ENCODE data around the gene CUBN.

Gene CUBN

DNA sequence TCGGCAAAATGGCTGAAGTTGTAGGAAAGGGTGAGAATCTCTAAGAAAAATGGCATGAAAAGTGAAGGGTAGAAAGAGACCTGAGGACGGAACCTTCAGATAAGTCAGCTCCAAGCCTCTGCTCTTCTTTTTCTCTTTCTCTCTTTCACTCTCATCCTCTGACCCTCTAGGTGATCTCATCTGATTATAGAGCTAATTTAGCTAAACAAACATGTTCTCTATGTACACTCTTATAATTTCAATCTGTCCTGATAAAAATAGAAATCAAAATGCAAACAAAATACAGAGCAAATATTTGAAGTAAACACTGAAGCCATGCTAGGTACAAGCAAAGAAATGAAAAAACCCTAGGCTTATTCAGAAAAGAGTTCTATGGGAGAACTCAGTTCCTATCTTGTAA lies 14.4 kb upstream of the CUBN start:
- peak overlapping the region; percentile 77 for H3K27ac ChIP-seq
- TF ChIP-seq, protein P1, sequence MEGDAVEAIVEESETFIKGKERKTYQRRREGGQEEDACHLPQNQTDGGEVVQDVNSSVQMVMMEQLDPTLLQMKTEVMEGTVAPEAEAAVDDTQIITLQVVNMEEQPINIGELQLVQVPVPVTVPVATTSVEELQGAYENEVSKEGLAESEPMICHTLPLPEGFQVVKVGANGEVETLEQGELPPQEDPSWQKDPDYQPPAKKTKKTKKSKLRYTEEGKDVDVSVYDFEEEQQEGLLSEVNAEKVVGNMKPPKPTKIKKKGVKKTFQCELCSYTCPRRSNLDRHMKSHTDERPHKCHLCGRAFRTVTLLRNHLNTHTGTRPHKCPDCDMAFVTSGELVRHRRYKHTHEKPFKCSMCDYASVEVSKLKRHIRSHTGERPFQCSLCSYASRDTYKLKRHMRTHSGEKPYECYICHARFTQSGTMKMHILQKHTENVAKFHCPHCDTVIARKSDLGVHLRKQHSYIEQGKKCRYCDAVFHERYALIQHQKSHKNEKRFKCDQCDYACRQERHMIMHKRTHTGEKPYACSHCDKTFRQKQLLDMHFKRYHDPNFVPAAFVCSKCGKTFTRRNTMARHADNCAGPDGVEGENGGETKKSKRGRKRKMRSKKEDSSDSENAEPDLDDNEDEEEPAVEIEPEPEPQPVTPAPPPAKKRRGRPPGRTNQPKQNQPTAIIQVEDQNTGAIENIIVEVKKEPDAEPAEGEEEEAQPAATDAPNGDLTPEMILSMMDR (conservative IDR thresholded peaks at IDR 0.05), result no peak

DNA sequence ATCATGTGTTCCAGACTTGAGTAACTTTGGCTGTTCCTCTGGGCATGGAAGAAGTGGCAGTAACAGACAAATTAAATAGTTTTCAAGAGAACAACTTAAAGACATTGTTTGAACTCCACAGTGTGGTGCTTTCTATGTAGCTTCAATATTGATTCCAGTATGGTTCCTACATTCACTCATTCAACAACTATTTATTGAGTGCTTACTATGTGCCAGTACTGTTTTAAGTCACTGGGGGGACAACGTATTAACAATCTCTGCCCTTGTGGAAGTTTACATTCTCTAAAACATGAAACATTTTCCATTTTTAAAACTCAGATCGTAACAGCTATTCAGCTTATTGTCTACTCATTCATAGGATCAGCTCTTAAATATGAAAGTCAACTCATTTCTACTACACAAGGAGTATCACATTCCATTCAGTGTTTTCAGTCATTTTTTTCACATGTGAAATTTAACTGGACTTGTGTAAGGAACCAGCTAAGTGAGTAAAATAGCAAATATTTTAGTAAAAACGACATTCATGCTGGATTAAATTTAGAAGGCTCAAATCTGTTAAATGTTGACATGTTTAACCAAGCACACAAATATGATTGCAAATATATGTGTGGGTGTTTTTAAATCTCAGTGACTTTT lies 13.6 kb upstream of the CUBN start:
- peak overlapping the region; percentile 77 for H3K27ac ChIP-seq
- TF ChIP-seq, protein P1 (conservative IDR thresholded peaks at IDR 0.05), result no peak

DNA sequence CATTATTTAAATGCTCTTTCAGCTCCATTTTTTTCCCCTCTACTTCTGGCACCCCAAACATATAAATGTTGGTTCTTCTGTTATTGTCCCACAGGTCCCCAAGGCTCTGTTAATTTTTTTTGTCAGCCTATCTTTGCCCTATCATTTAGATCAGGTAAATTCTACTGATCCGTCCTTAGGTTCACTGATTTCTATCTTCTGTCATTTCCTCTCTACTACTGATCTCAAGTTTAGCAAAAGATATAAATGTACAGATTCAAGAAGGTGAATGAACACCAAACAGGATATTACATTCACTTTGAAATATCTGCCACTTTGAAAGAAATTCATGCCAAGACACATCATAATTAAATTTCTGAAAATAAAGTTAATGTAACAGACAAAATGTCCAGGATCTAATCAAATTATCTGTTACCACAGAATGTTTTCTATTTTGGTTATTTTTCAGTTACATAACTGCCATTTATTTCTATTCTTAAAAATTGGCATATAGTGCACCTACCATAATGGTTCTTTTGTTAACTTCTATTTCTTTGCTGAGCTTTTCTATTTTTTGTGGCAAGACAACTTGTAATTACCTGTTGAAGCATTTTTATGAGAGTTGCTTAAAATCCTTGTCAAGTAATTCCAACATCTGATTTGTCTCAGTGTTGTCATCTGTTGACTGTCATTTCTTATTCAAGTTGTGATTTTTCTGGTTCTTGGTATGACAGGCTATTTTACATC lies 12.1 kb upstream of the CUBN start:
- TF ChIP-seq, protein P1 (conservative IDR thresholded peaks at IDR 0.05), result no peak
- H3K27ac ChIP-seq, result peak overlapping the region; percentile 77; the same call in 1 of the 2 replicates

DNA sequence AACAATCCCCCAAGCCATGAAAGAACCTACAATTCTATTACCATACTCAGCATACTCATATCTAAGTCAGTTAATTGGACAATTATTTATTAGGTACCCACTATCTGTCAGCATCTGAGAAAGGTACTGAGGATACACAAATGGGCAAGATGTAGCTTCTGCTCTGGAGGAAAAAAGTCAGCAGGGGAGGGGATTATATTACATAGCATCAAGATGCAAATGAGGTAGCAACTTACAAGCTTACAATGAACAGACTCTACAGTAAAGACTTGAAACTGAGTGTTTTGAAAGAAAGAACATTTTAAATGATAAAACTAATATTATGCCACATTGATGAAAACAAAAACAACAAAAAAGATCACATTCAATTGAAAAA lies 10.8 kb upstream of the CUBN start:
- no peak overlapping the region for H3K27ac ChIP-seq
- TF ChIP-seq, protein P1 (conservative IDR thresholded peaks at IDR 0.05), result no peak

DNA sequence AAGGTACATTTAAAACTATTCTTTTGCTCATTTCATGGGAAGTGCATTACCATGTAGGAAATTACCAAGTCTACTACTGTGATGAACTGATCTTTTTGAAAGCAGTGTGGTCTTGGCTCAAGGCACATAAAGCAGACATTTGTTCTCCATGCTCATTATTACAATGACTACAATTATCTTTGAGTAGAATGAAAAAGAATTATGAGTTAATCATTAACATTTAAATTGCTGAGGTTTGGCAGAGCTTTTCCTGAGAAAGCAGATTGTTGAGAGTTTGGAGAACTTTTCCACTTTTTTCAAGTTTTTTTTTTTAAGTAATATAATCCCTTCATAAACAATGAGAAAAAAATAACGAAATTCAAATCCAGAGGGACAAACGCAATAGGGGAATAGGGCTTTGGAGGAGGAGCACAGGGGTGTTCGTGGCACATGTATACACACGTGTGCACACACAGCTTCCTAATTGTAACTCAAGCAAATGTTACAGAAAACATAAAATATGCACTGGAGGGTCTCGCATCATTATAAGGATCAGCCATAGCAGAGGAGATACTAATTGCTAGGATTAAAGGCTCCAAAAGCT lies 8.9 kb upstream of the CUBN start:
- TF ChIP-seq, protein P1 (conservative IDR thresholded peaks at IDR 0.05), result no peak
- H3K27ac ChIP-seq, result peak overlapping the region; percentile 61

DNA sequence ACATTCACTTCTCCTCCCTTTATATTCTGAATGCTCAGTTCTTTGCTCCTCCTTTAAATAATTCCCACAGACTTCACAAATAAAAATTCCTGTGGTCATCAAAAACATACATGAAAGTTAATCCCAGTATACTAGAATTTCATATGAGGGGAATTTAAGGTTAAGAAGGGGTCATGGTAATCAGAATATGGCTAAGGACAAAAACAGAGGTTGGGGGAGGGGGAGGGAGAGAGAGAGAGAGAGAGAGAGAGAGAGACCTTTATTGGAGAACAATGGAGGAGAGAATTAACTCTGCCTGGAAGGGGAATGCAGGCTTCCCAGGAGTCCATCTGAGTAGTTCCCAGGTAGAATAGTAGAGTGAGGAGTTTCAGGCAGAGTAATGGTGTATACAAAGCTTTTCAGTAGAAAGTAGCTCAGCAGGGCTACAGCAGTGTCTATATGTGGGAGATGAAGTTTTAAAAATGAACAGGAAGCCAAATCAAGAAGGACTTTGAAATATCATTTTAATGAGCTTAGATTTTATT lies 5.2 kb upstream of the CUBN start:
- TF ChIP-seq, protein P1 (conservative IDR thresholded peaks at IDR 0.05), result no peak
- H3K27ac ChIP-seq, result peak overlapping the region; percentile 47

DNA sequence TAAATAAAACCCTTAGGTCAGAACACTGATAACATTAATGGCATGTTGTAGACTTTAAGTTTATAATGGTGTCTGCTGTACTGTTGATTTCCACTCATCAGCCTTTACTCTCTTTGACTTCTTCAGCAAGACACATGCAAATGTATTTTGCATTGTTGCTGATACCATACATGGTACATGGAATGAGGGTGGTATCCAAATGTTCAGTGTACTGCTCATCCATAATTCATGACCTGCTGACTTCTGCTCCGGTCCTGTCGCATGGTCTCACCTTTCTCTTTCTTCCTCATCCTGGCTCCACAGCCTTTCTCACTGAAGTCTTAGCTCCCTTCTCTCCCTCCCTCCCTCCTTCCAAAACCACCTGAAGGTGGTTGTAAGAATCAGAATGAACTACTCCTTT lies 4.7 kb upstream of the CUBN start:
- TF ChIP-seq, protein P1 (conservative IDR thresholded peaks at IDR 0.05), result no peak

More for the DNA sequence above, 4.7 kb upstream of the CUBN start:
- H3K27ac ChIP-seq, result peak overlapping the region; percentile 47; the same call in 1 of the 2 replicates
